HEK293 (cell line): ENCODE measurements around the gene ARHGEF40.

Source experiments
- CTCF ChIA-PET: fragments of 350-600 bp; formaldehyde crosslinking; extraction: SDS; loops from one replicate; lab custom pipeline; 2021; ENCODE audit warnings: antibody characterized with exemption; lab: Yijun Ruan, JAX
- POLR2A ChIA-PET: fragments of 300-600 bp; formaldehyde crosslinking; extraction: SDS; loops from one replicate; lab custom pipeline; 2020; ENCODE audit warnings: antibody characterized with exemption, inconsistent platforms; lab: Yijun Ruan, JAX
- H3K27ac ChIP-seq: fragments of 200-500 bp; sonication (Bioruptor generic); 2 replicates; pipeline ENCODE4 v1.5.1; 2014; ENCODE audit warnings: low read depth, low read length, control low read depth, inconsistent platforms; ENCODE audit errors: extremely low read depth
- H3K36me3 ChIP-seq, 2 experiments: fragments of 200-500 bp in 1 of 2; sonication (Bioruptor generic) in 1 of 2; 1 replicate in 1 of 2; 2 replicates in 1 of 2; pipeline ENCODE4 v1.5.1; 2014 to 2017; ENCODE audit warnings: inconsistent platforms in 2 of 2, low read length in 2 of 2; ENCODE audit not compliant: control insufficient read depth in 2 of 2, insufficient read depth in 1 of 2
- H3K4me1 ChIP-seq: fragments of 200-500 bp; sonication (Bioruptor generic); 2 replicates; pipeline ENCODE4 v1.5.1; 2014; ENCODE audit warnings: mild to moderate bottlenecking, low read length, inconsistent platforms; ENCODE audit not compliant: control insufficient read depth, insufficient read depth
- H3K4me3 ChIP-seq: 2 replicates; pipeline ENCODE4 v1.5.1; 2011; ENCODE audit warnings: low read depth, mild to moderate bottlenecking, control low read depth, low read length, moderate library complexity
- H3K9me3 ChIP-seq: fragments of 200-500 bp; sonication (Bioruptor generic); 2 replicates; pipeline ENCODE4 v1.5.1; 2014; ENCODE audit warnings: low read depth, low read length, inconsistent platforms; ENCODE audit not compliant: control insufficient read depth, insufficient read depth
- IKZF3 ChIP-seq: fragments of 450-650 bp; IDR thresholded peaks from 2 replicates; pipeline ENCODE4 v1.5.0; 2018; ENCODE audit warnings: missing biosample characterization, mild to moderate bottlenecking, missing genetic modification characterization, moderate library complexity
- PRDM2 ChIP-seq: fragments of 450-650 bp; formaldehyde crosslinking; IDR thresholded peaks from 2 replicates; pipeline ENCODE4 v1.5.1; 2016; ENCODE audit warnings: missing biosample characterization, missing genetic modification characterization, borderline replicate concordance
- PRDM6 ChIP-seq: fragments of 450-650 bp; formaldehyde crosslinking; IDR thresholded peaks from 2 replicates; pipeline ENCODE4 v1.5.1; 2017; ENCODE audit warnings: missing biosample characterization, missing genetic modification characterization
- SP3 ChIP-seq: fragments of 450-650 bp; formaldehyde crosslinking; IDR thresholded peaks from 2 replicates; pipeline ENCODE4 v1.5.1; 2016; ENCODE audit warnings: missing biosample characterization, missing genetic modification characterization
- ZBTB48 ChIP-seq: fragments of 450-650 bp; formaldehyde crosslinking; IDR thresholded peaks from 2 replicates; pipeline ENCODE4 v1.5.1; 2016; ENCODE audit warnings: missing biosample characterization, missing genetic modification characterization
- ZFP37 ChIP-seq: fragments of 450-650 bp; formaldehyde crosslinking; IDR thresholded peaks from 2 replicates; pipeline ENCODE4 v1.5.1; 2016; ENCODE audit warnings: missing biosample characterization, missing genetic modification characterization
- ZNF132 ChIP-seq: fragments of 450-650 bp; formaldehyde crosslinking; IDR thresholded peaks from 2 replicates; pipeline ENCODE4 v1.5.1; 2017; ENCODE audit warnings: missing biosample characterization, missing genetic modification characterization, borderline replicate concordance
- ZNF19 ChIP-seq: fragments of 450-650 bp; formaldehyde crosslinking; IDR thresholded peaks from 2 replicates; pipeline ENCODE4; 2016; ENCODE audit warnings: missing biosample characterization, missing genetic modification characterization, low read depth
- ZNF2 ChIP-seq: fragments of 450-650 bp; formaldehyde crosslinking; IDR thresholded peaks from 2 replicates; pipeline ENCODE4 v1.5.1; 2016; ENCODE audit warnings: missing biosample characterization, missing genetic modification characterization
- ZNF214 ChIP-seq: fragments of 450-650 bp; formaldehyde crosslinking; IDR thresholded peaks from 2 replicates; pipeline ENCODE4 v1.5.1; 2017; ENCODE audit warnings: missing biosample characterization, mild to moderate bottlenecking, missing genetic modification characterization, borderline replicate concordance
- ZNF223 ChIP-seq: fragments of 450-650 bp; formaldehyde crosslinking; IDR thresholded peaks from 2 replicates; pipeline ENCODE4 v1.5.1; 2016; ENCODE audit warnings: missing biosample characterization, missing genetic modification characterization
- ZNF24 ChIP-seq: fragments of 450-650 bp; formaldehyde crosslinking; IDR thresholded peaks from 2 replicates; pipeline ENCODE4 v1.5.1; 2016; ENCODE audit warnings: missing biosample characterization, missing genetic modification characterization
- ZNF266 ChIP-seq: fragments of 450-650 bp; formaldehyde crosslinking; IDR thresholded peaks from 2 replicates; pipeline ENCODE4 v1.5.1; 2016; ENCODE audit warnings: missing biosample characterization, missing genetic modification characterization, low read depth
- ZNF292 ChIP-seq: fragments of 450-650 bp; formaldehyde crosslinking; IDR thresholded peaks from 2 replicates; pipeline ENCODE4 v1.5.1; 2016; ENCODE audit warnings: low read depth, missing biosample characterization, missing genetic modification characterization, borderline replicate concordance
- ZNF350 ChIP-seq: fragments of 450-650 bp; formaldehyde crosslinking; IDR thresholded peaks from 2 replicates; pipeline ENCODE4 v1.5.0; 2017; ENCODE audit warnings: missing biosample characterization, mild to moderate bottlenecking, missing genetic modification characterization
- ZNF354C ChIP-seq: fragments of 450-650 bp; formaldehyde crosslinking; IDR thresholded peaks from 2 replicates; pipeline ENCODE4 v1.5.1; 2016; ENCODE audit warnings: missing biosample characterization, missing genetic modification characterization, low read depth, borderline replicate concordance
- ZNF416 ChIP-seq: fragments of 450-650 bp; formaldehyde crosslinking; IDR thresholded peaks from 2 replicates; pipeline ENCODE4 v1.5.1; 2016; ENCODE audit warnings: missing biosample characterization, missing genetic modification characterization
- ZNF423 ChIP-seq: fragments of 450-650 bp; formaldehyde crosslinking; IDR thresholded peaks from 2 replicates; pipeline ENCODE4 v1.5.1; 2016; ENCODE audit warnings: missing biosample characterization, missing genetic modification characterization
- ZNF558 ChIP-seq: fragments of 450-650 bp; formaldehyde crosslinking; IDR thresholded peaks from 2 replicates; pipeline ENCODE4 v1.5.1; 2016; ENCODE audit warnings: missing biosample characterization, missing genetic modification characterization
- ZNF571 ChIP-seq: fragments of 450-650 bp; formaldehyde crosslinking; IDR thresholded peaks from 2 replicates; pipeline ENCODE4 v1.5.0; 2017; ENCODE audit warnings: missing biosample characterization, missing genetic modification characterization

ARHGEF40 gene

GRCh38 chr14:21053184-21054122, 16.7 kb upstream of the ARHGEF40 start (continued):
- TF ChIP-seq PRDM2 (tag by site-specific recombination) = no peak

GRCh38 chr14:21054123-21054767, 15.9 kb upstream of the ARHGEF40 start:
- no peak for TF ChIP-seq ZNF350
- no peak for TF ChIP-seq ZNF2
- TF ChIP-seq ZNF24 (tag by site-specific recombination) = no peak
- no peak for TF ChIP-seq ZNF132 (tag by site-specific recombination)
- no peak for TF ChIP-seq ZNF354C (tag by site-specific recombination)
- TF ChIP-seq ZNF214 (tag by site-specific recombination) = no peak
- no peak overlapping the region for H3K27ac ChIP-seq
- no peaks in the 10 kb centered on the region for H3K4me1 ChIP-seq
- CTCF ChIA-PET = interaction anchor here (0.6 to 0.8 kb wide), 4 partner anchors 38 to 83 kb away, joined by 3 to 5 read pairs (median 4); no protein-coding TSS in a partner anchor
- H3K9me3 ChIP-seq = no peaks in the 10 kb centered on the region
- no peak overlapping the region for H3K4me3 ChIP-seq
- no peaks in the 10 kb centered on the region for H3K36me3 ChIP-seq
- POLR2A ChIA-PET = interaction anchor here (0.6 kb wide), 1 partner anchor 55 kb away, joined by 3 read pairs; the partner anchor contains the start of gene SLC39A2

GRCh38 chr14:21054768-21055145, 15.3 kb upstream of the ARHGEF40 start:
- H3K27ac ChIP-seq = no peak overlapping the region
- no peaks in the 10 kb centered on the region for H3K36me3 ChIP-seq
- POLR2A ChIA-PET = no interaction called here
- H3K9me3 ChIP-seq = no peaks in the 10 kb centered on the region
- no peak overlapping the region for H3K4me3 ChIP-seq
- CTCF ChIA-PET = interaction anchor here (0.6 kb wide), 1 partner anchor 39 kb away, joined by 3 read pairs; no protein-coding TSS in a partner anchor
- no peaks in the 10 kb centered on the region for H3K4me1 ChIP-seq
- TF ChIP-seq IKZF3 (tag by site-specific recombination) = no peak
- TF ChIP-seq ZFP37 = no peak
- TF ChIP-seq ZNF558 (tag by site-specific recombination) = no peak
- TF ChIP-seq ZNF223 (tag by site-specific recombination) = no peak
- no peak for TF ChIP-seq ZBTB48 (tag by site-specific recombination)
- TF ChIP-seq ZNF416 = no peak
- TF ChIP-seq PRDM6 (tag by site-specific recombination) = no peak
- TF ChIP-seq ZNF423 (tag by site-specific recombination) = no peak
- no peak for TF ChIP-seq SP3 (tag by site-specific recombination)
- TF ChIP-seq ZNF266 (tag by site-specific recombination) = no peak
- TF ChIP-seq ZNF292 (tag by site-specific recombination) = no peak
- TF ChIP-seq ZNF571 (tag by site-specific recombination) = no peak
- TF ChIP-seq ZNF19 (tag by site-specific recombination) = no peak
